Dendritic cell treated with granulocyte-macrophage colony-stimulating factor and Interleukin-4, amounts not matched to agents 40 ng/mL and 50 ng/mL, for 4 days (primary cell): ENCODE results near the gene PLXDC1.
"Not testable (repeated sequence)": the region's sequence is repeated elsewhere in the genome, so short reads cannot be mapped to it uniquely, and the experiment has no call there.

Experiments used
- H3K27ac Mint-ChIP-seq: one replicate; pipeline ENCODE4 v1.8.0; 2022; ENCODE audit warnings: mild to moderate bottlenecking, mixed read lengths
- H3K27me3 Mint-ChIP-seq: one replicate; pipeline ENCODE4 v1.8.0; 2022; ENCODE audit warnings: mild to moderate bottlenecking, mixed read lengths
- H3K36me3 Mint-ChIP-seq: one replicate; pipeline ENCODE4 v1.8.0; 2022; ENCODE audit warnings: low read depth, mixed read lengths
- H3K4me1 Mint-ChIP-seq: one replicate; pipeline ENCODE4 v1.8.0; 2022; ENCODE audit warnings: low read depth, mixed read lengths
- H3K4me3 Mint-ChIP-seq: one replicate; pipeline ENCODE4 v1.8.0; 2022; ENCODE audit warnings: mild to moderate bottlenecking, moderate library complexity, mixed read lengths
- H3K9me3 Mint-ChIP-seq: one replicate; pipeline ENCODE4 v1.8.0; 2022; ENCODE audit warnings: mixed read lengths
- intact Hi-C: fragments of 100-400 bp; cut with micrococcal nuclease; formaldehyde crosslinking; loops from one replicate; pipeline ENCODE4 v1.15.0; 2022

Gene PLXDC1

DNA sequence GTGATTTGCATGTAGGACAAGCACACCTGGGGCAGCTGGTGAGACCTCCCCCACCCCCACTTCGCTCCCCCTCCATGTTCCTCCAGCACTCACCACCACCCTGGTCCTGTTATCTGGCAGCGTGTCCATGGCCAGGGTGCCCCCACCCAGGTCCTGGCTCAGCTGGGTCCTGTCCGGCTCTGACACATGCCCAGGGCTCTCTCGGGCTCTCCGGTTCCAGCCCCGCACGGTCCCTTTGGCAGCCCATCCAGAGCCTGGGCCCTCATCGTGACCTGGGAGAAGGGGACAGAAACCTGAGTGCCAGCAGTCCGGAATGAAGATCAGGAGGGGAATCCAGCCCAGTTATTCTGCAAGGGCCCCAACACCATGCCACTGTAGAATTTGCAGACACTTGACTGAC lies 11.9 kb downstream of the PLXDC1 start:
- Mint-ChIP-seq H3K27ac (no peak overlapping the region), H3K9me3 (no peaks in the 10 kb centered on the region), H3K4me1 (peaks cover 6% of the 10 kb centered on the region), H3K36me3 (no peaks in the 10 kb centered on the region), H3K27me3 (peaks cover 27% of the 10 kb centered on the region), H3K4me3 (no peak overlapping the region)
- intact Hi-C loops, result no loop called here

DNA sequence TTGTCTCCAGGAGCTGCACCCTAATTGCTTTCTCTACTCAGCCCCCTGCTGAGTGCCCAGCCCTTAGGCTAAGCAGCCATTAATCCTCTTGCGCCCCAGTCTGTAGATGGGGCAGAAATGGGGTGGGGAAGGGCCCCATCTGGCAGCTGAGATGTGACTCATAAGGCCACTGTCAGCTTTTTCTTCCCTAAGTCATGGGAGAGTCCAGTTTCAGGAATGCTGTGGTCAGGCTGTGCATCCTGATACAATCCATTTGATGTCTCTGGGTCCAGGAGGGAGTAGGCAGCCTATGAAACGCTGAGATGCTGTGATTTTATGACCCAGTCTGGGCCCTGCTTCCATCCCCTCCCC lies 12.3 kb downstream of the PLXDC1 start:
- H3K27me3 Mint-ChIP-seq, result peaks cover 25% of the 10 kb centered on the region
- no peaks in the 10 kb centered on the region for H3K9me3 Mint-ChIP-seq
- H3K4me3 Mint-ChIP-seq, result no peak overlapping the region
- H3K27ac Mint-ChIP-seq, result peak overlapping the region; percentile 18
- no peaks in the 10 kb centered on the region for H3K36me3 Mint-ChIP-seq
- intact Hi-C loops, result no loop called here
- H3K4me1 Mint-ChIP-seq, result peaks cover 1% of the 10 kb centered on the region

DNA sequence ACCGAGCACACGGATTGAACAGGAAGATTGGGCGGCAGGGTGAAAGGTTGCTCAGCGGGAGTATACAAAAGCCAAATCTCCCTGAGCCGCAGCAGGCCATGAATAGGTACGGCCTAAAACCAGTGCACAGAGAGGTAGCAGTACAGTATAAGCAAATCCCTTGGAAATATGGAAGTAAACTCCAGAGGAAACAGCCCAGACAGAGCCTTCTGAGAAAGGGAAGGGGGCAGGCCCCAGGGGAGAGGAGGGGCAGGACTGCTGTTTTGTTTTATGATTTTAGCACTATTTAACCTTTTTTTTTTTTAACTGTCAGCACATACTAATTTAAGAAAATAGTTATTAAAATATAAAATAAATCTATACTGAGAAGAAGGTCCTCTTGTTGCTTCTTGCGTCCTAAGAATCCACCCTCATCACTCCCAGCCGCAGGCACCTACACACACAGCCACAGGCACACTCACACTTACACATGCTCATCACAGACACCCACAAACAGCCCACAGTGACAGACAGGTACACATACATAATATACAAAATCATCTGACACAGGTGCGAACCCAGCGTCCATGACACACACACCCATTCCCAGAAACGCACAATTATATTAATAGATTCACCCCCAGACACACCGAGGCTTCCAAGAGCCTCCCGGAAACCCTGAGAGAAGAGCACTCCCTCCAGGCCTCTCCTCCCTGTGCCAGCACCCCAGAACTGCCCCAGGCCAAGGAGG lies 12.8 kb downstream of the PLXDC1 start:
- no peaks in the 10 kb centered on the region for H3K4me1 Mint-ChIP-seq
- H3K4me3 Mint-ChIP-seq, result no peak overlapping the region
- no peaks in the 10 kb centered on the region for H3K36me3 Mint-ChIP-seq
- H3K9me3 Mint-ChIP-seq, result no peaks in the 10 kb centered on the region
- intact Hi-C loops, result no loop called here
- H3K27me3 Mint-ChIP-seq, result peaks cover 25% of the 10 kb centered on the region
- peak overlapping the region; percentile 18 for H3K27ac Mint-ChIP-seq

DNA sequence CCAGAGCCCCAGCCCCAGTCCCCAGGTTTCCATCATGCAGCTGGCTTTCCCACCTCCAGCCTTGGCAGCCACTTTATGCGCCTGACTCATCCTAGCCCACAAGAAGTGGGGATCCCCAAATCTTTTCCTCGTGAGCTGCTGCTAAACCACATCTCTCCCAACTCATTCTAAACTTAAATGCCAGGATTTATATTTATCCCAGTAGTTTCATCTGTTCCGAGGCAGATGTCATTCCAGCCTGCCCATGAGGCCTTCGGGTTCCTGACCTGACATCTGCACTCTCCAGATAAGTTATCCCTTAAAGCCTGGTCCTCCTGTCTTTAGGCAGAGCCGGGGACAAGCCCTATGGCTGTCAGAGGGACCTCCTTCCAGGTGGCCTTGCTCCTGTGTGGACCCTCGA lies 16.6 kb downstream of the PLXDC1 start:
- H3K4me1 Mint-ChIP-seq, result no peaks in the 10 kb centered on the region
- H3K27me3 Mint-ChIP-seq, result peaks cover 33% of the 10 kb centered on the region
- no peak overlapping the region for H3K4me3 Mint-ChIP-seq
- no peaks in the 10 kb centered on the region for H3K9me3 Mint-ChIP-seq
- no peaks in the 10 kb centered on the region for H3K36me3 Mint-ChIP-seq
- H3K27ac Mint-ChIP-seq, result no peak overlapping the region
- intact Hi-C loops, result no loop called here

DNA sequence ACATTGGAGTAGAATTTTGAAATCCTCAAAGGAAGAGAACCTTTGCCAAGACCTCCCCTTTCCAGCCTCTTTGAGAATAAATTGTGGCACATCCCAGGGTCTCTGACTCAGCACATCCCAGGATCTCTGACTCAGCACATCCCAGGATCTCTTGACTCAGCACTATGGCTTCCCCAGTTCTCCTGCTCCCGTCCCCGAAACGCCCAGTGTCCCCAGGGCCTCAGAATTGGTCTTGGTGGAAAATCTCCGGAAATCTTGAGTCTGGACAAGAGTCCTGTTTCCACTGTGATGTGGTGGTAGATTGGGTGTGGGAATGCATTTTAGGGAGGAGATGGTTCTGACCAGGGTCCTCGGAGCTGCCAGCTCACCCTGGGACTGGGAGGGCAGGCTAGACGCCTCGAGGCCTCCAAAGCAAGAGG lies 19.2 kb downstream of the PLXDC1 start:
- peaks cover 32% of the 10 kb centered on the region for H3K27me3 Mint-ChIP-seq
- no peaks in the 10 kb centered on the region for H3K9me3 Mint-ChIP-seq
- no peak overlapping the region for H3K4me3 Mint-ChIP-seq
- H3K36me3 Mint-ChIP-seq, result no peaks in the 10 kb centered on the region
- H3K27ac Mint-ChIP-seq, result no peak overlapping the region
- no peaks in the 10 kb centered on the region for H3K4me1 Mint-ChIP-seq
- intact Hi-C loops, result no loop called here

DNA sequence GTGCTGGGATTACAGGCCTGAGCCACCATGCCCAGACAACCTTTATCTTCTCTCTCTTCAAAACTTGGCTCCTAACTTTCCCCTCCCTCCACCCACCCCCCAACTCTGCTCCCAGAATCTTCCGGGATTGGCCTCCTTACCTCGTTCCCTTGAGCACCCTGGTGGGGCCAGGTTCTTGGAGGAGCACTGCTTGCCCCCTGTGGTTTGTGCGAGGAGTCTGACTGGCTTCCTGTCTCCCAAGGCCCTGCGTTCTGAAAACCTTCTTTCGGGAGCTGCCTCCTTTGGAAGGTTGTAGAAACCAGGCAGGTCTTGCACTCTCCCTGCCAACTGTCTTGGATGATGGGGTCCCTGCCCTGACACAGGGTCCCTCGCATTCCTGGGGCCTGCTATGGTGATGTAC lies 19.8 kb downstream of the PLXDC1 start:
- no peaks in the 10 kb centered on the region for H3K4me1 Mint-ChIP-seq
- no peak overlapping the region for H3K4me3 Mint-ChIP-seq
- peaks cover 28% of the 10 kb centered on the region for H3K27me3 Mint-ChIP-seq
- H3K36me3 Mint-ChIP-seq, result no peaks in the 10 kb centered on the region
- no peak overlapping the region for H3K27ac Mint-ChIP-seq
- no peaks in the 10 kb centered on the region for H3K9me3 Mint-ChIP-seq
- intact Hi-C loops, result no loop called here

DNA sequence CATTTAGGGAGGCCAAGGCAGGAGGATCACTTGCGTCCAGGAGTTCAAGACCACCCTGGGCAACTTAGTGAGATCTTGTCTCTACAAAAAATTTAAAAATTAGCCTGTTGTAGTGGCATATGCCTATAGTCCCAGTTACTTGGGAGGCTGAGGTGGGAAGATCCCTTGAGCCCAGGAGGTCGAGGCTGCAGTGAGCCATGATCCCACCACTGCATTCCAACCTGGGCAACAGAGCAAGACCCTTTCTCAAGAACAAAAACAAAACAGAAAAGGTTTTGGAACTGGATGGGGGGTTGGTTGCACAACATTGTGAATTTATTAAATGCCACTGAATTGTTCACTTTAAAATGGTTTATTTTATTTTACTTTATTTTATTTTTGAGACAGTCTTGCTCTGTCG lies 21.2 kb downstream of the PLXDC1 start:
- Mint-ChIP-seq H3K36me3 (no peaks in the 10 kb centered on the region), H3K4me1 (peaks cover 1% of the 10 kb centered on the region), H3K4me3 (no peak overlapping the region), H3K27me3 (peaks cover 23% of the 10 kb centered on the region), H3K27ac (no peak overlapping the region), H3K9me3 (no peaks in the 10 kb centered on the region)
- intact Hi-C loops, result no loop called here

DNA sequence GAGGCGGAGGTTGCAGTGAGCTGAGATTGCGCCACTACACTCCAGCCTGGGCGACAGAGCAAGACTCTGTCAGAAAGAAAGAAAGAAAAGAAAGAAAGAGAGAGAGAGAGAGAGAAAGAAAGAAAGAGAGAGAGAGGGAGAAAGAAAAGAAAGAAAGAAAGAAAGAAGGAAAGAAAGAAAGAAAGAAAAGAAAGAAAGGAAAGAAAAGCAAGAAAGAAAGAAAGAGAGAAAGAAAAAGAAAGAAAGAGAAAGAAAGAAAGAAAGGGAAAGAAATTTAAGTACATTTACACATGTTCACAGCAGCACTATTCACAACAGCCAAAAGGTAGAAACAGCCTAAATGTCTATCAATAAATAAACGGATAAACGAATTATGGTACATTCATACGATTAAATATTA lies 21.9 kb downstream of the PLXDC1 start:
- peaks cover 21% of the 10 kb centered on the region for H3K27me3 Mint-ChIP-seq
- H3K27ac Mint-ChIP-seq, intact Hi-C loops, H3K36me3 Mint-ChIP-seq, H3K9me3 Mint-ChIP-seq, H3K4me3 Mint-ChIP-seq, H3K4me1 Mint-ChIP-seq: not testable (repeated sequence)

DNA sequence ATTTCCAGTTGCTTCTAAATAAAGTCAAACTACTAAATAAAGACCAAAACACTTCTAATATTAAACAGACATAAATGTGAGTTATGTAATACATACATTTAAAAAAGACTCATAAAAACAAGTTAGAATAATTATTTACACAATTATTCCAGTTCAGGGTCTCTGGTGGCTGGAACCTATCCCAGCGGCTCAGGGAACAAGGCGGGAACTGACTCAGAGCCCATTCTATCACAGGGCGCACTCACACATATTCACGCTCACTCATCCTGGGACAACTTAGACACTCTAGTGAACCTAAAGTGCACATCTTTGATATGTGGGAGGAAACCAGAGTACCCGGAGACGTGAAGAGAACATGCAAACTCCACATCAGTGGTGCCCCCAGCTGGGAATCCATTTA lies 25.0 kb downstream of the PLXDC1 start:
- Mint-ChIP-seq H3K27ac (no peak overlapping the region), H3K4me3 (no peak overlapping the region), H3K36me3 (no peaks in the 10 kb centered on the region), H3K27me3 (peaks cover 18% of the 10 kb centered on the region), H3K9me3 (no peaks in the 10 kb centered on the region), H3K4me1 (peaks cover 14% of the 10 kb centered on the region)
- intact Hi-C loops, result no loop called here

DNA sequence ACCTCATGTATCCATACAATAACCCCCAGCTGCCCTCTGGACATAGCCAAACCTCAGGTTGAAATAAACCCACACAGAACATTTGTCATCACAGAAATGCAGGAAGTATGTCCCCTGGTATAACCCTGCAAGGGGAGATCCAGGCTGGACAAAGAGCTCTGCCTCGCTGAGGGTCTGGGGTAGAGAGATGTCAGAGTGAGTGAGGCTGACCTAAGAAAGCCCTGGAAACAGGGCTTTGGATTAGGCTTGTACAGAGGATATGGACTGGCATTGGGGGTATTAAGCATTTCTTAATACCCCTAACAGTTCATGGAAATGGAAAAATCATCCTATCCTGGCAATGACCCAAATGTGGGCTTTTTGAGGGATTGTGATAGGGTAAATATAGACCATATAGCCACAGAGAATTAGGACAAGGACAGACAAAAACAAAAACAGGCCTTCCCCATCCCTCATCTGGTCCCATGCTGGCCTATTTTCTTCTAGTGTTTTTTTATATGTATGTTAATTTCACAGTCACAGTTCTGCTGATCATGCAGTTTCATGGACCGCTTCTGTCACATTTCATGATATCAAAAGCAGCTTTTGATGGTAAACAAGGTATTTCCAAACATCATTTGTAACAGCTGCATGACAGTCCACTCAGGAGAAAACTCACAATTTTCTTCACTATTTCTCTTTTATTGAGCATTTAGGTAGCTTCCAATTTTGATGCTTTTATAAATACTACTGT lies 26.1 kb downstream of the PLXDC1 start:
- H3K9me3 Mint-ChIP-seq, result no peaks in the 10 kb centered on the region
- H3K27ac Mint-ChIP-seq, result no peak overlapping the region
- no peaks in the 10 kb centered on the region for H3K36me3 Mint-ChIP-seq
- intact Hi-C loops, result no loop called here
- peaks cover 15% of the 10 kb centered on the region for H3K27me3 Mint-ChIP-seq
- peaks cover 14% of the 10 kb centered on the region for H3K4me1 Mint-ChIP-seq
- H3K4me3 Mint-ChIP-seq, result no peak overlapping the region

DNA sequence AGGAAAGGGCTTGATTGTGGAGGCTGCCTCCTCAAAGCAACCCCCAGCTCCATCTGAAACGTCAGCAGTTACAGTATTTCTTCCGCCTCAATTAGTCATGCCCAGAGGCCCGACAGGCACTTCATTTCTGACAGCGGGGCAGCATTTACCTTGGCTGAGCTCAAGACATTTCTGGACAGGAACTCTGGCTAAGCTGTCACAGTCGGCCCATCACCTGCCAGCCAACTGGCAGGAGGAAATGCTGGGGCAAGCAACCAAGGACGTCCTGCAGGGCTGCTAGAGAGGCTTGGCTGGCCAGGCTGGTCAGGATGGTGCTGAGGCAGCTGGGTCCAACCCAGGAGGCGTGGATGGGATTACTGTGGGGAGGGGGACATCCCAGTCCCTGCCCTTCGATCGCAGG lies 27.8 kb downstream of the PLXDC1 start:
- Mint-ChIP-seq H3K9me3 (no peaks in the 10 kb centered on the region), H3K4me3 (no peak overlapping the region), H3K27me3 (peaks cover 10% of the 10 kb centered on the region), H3K36me3 (no peaks in the 10 kb centered on the region), H3K27ac (no peak overlapping the region), H3K4me1 (peaks cover 21% of the 10 kb centered on the region)
- intact Hi-C loops, result loop anchor here (5.0 kb wide), 1 partner anchor 36 kb away; no protein-coding TSS in a partner anchor

DNA sequence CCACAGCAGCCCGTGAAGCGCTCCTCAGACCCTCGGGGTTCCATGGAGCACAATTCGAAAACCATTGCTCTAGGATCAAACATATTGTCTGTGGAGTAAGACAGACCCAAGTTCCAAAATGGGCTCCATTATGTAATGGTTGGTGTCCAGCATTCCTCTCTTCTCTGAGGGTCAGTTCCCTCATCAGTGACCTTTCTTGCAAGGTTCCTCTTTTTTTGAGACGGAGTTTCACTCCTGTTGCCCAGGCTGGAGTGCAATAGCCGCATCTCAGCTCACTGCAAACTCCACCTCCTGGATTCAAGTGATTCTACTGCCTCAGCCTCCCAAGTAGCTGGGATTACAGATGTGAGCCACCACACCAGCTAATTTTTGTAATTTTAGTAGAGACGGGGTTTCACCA lies 28.4 kb downstream of the PLXDC1 start:
- H3K4me3 Mint-ChIP-seq, result no peak overlapping the region
- peaks cover 5% of the 10 kb centered on the region for H3K9me3 Mint-ChIP-seq

DNA sequence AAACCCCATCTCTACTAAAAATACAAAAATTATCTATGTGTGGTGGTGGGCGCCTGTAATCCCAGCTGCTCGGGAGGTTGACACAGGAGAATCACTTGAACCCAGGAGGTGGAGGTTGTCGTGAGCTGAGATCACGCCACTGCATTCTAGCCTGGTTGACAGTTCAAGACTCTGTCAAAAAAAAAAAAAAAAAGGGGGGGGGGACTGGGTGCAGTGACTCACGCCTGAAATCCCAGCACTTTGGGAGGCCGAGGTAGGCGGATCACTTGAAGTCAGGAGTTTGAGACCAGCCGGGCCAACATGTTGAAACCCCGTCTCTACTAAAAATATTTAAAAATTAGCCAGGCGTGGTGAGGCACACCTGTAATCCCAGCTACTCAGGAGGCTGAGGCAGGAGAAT lies 29.5 kb downstream of the PLXDC1 start:
- not testable (repeated sequence) for H3K4me3 Mint-ChIP-seq, H3K27ac Mint-ChIP-seq, H3K36me3 Mint-ChIP-seq, H3K9me3 Mint-ChIP-seq
- Mint-ChIP-seq H3K27me3 (peaks cover 18% of the 10 kb centered on the region), H3K4me1 (peaks cover 29% of the 10 kb centered on the region)
- intact Hi-C loops, result loop anchor here (5.0 kb wide), 1 partner anchor 35 kb away; no protein-coding TSS in a partner anchor

More for the DNA sequence above, 28.4 kb downstream of the PLXDC1 start:
- peaks cover 13% of the 10 kb centered on the region for H3K27me3 Mint-ChIP-seq
- H3K36me3 Mint-ChIP-seq, result no peaks in the 10 kb centered on the region
- intact Hi-C loops, result loop anchor here (5.0 kb wide), 1 partner anchor 36 kb away; no protein-coding TSS in a partner anchor
- H3K4me1 Mint-ChIP-seq, result peaks cover 27% of the 10 kb centered on the region
- peak overlapping the region; percentile 45 for H3K27ac Mint-ChIP-seq

DNA sequence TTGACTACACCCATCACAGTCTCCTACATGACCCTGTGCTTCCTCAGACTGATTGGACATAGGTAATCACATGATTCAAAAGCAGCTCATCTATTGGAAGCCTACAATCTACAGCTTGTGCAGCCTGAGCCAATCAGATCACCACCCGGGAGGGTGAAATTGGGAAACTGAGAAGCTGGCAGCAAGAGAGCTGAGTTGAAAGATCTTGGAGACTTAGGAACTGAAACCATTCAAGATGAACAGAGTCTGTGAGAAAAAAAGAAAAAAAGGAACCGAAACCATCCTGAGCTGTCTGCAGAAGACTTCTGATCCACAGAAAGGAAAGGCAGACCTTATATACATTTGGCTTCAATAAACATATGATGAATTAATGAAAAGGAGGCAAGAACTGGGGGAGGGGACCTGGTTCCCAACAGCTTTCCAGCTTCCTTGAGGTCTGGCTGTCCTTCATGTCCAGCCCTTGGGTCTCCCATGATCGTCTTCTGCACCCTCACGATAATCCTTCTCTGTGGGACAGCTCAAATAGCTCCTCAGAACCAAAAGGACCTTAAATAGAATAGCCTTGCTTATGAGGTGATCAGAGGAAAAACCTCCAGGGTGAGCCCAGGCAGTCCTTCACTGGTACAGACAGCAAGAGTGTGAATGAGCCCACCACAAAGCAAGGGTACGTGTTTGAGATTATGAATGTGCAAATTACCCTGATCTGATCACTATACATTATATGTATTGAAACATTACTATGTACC lies 32.6 kb downstream of the PLXDC1 start:
- Mint-ChIP-seq H3K36me3 (no peaks in the 10 kb centered on the region), H3K27me3 (peaks cover 40% of the 10 kb centered on the region), H3K27ac (no peak overlapping the region), H3K4me1 (peaks cover 33% of the 10 kb centered on the region), H3K4me3 (no peak overlapping the region), H3K9me3 (peaks cover 9% of the 10 kb centered on the region)
- intact Hi-C loops, result no loop called here
